Stimulated activated CD8-positive, alpha-beta memory T cell treated with anti-CD3 and anti-CD28 coated beads, Interleukin-2, amount 100 ng/mL, for 48 hours (primary cell): ENCODE measurements around the gene TRIM59.
A peak's percentile ranks its signal among the peaks of the same experiment; 100 is the strongest.

Source experiments
- DNase-seq, 2 donors: peaks; one replicate each; pipeline ENCODE4 v3.0.0-alpha.2; 2020; ENCODE audit warnings: low read depth in 2 of 2

TRIM59 gene

GRCh38 chr3:160403028-160403545, 46.5 kb downstream of the TRIM59 start:
- no peak for DNase-seq

GRCh38 chr3:160402221-160403027, 47.2 kb downstream of the TRIM59 start:
- no peak for DNase-seq

- DNase-seq = no peak
These were observed 48.1 kb downstream of the TRIM59 start for GRCh38 chr3:160401291-160402095.

GRCh38 chr3:160400702-160401150, 48.9 kb downstream of the TRIM59 start:
- no peak for DNase-seq

GRCh38 chr3:160400030-160400701, 49.4 kb downstream of the TRIM59 start:
- DNase-seq = peak in 1 of 2 donors; percentile 14

GRCh38 chr3:160399125-160400029, 50.2 kb downstream of the TRIM59 start, which contains the start of the genes IFT80 and SMC4:
TSS of gene IFT80 (minus strand) at chr3:160399225. CDS start at chr3:160384600, 14,625 bp downstream.
TSS of gene SMC4 (plus strand) at chr3:160399650. CDS start at chr3:160400827, 1,177 bp downstream.
- peak; percentile 89 to 90 for DNase-seq

- no peak for DNase-seq
These were observed 50.8 kb downstream of the TRIM59 start for GRCh38 chr3:160398820-160399124.

- no peak for DNase-seq
These were observed 54.3 kb downstream of the TRIM59 start for GRCh38 chr3:160395297-160395696.

- DNase-seq = no peak
These were observed 55.6 kb downstream of the TRIM59 start for GRCh38 chr3:160394009-160394392.

GRCh38 chr3:160393346-160394008, 56.1 kb downstream of the TRIM59 start:
- no peak for DNase-seq

GRCh38 chr3:160392798-160393197, 56.8 kb downstream of the TRIM59 start:
- no peak for DNase-seq

- DNase-seq = no peak
These were observed 58.9 kb downstream of the TRIM59 start for GRCh38 chr3:160390565-160391138.
